GM12892 (cell line): ENCODE results near the gene SRMS.

Experiments used
- DNase-seq: peaks from one replicate; pipeline ENCODE4 v3.0.0; 2011; ENCODE audit not compliant: insufficient read length
- FAIRE-seq: peaks from 2 replicates; lab custom pipeline; 2011; peaks lifted over from hg19 to GRCh38; lab: Jason Lieb, UNC
- POLR2A ChIP-seq: IDR thresholded peaks from 2 replicates; pipeline ENCODE4 v1.6.1; 2011; ENCODE audit warnings: low read depth, low read length, control low read depth
- POLR2AphosphoS5 ChIP-seq: IDR thresholded peaks from 2 replicates; pipeline ENCODE4 v1.6.1; 2011; ENCODE audit warnings: low read depth, low read length, control low read depth
- TAF1 ChIP-seq: IDR thresholded peaks from 2 replicates; pipeline ENCODE4 v1.6.1; 2011; ENCODE audit warnings: low read depth, mild to moderate bottlenecking, control low read depth, low read length, borderline replicate concordance

The SRMS gene

DNA sequence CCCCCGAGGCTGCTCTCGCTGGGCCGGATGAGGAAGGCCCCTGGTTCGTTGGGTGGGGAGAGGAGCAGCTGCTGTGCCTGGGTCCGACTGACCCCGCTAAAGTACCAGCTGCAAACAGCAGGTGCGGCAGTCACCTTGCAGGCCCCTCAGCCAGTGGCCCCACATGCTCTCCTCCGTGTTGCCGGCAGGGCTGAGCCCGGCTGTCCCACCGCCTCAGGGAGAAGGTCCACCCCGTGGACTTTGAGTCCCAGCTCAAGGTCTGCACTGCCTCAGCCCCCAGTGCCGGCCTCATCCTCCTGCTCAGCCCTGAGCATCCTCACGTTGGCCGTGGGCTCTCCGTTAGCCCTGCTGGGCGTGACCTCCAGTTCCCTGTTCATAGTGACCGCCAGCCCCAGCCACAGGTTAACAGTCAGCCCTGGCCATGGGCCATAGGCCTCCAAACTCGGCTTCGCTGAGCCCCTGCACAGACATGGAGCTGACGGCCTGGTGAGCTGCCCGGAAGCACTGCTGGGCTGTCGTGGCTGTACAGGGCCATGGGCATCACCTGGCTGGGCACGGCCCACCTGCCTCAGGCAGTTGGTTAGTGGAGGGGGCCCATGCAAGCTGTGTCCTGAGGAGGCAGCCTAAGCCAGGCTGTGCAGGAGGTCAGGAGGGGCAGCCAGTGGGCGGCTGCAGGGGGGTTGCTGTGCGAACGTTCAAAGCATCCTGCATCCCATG is 3.1 kb downstream of the SRMS start:
- TF ChIP-seq POLR2A (no peak), TAF1 (no peak), POLR2AphosphoS5 (no peak)
- DNase-seq (no peak), FAIRE-seq (no peak)

DNA sequence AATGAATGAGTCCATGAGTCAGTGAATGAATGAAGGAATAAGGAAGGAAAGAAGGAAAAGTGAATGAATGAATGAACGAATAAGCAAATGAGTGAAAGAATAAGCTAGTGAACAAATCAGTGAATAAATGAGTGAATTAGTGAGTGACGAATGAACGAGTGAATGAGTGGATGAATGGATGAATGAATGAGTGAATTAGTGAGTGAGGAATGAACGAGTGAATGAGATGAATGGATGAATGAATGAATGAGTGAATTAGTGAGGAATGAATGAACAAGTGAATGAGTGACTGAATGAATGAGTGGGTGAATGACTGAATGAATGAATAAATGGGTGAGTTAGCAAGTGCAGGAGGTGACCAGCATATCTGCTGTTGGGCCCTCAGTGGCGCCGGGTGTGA is 3.8 kb downstream of the SRMS start:
- TF ChIP-seq POLR2AphosphoS5 (no peak), POLR2A (no peak), TAF1 (no peak)
- DNase-seq (no peak), FAIRE-seq (no peak)

DNA sequence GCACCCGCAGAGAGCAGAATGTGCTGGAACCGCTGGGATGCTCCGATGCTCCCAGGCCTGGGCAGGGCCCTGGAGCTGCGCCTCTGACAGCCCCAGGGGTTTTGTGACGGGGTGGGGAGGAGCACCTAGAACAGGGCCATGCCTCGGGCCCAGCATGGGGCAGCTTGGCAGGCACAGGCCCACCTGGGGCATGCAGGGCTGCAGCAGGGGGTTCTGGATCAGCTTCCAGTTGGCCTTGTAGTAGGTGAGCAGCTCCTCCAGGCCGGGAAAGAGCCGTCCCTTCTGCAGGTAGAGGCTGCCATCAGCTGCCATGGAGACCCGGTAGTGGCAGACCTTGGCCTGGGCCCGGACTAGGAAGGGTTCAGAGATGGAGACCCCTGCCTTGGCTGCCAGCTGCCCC is 4.4 kb downstream of the SRMS start:
- DNase-seq (no peak), FAIRE-seq (no peak)
- TF ChIP-seq POLR2AphosphoS5 (no peak), TAF1 (no peak), POLR2A (no peak)

DNA sequence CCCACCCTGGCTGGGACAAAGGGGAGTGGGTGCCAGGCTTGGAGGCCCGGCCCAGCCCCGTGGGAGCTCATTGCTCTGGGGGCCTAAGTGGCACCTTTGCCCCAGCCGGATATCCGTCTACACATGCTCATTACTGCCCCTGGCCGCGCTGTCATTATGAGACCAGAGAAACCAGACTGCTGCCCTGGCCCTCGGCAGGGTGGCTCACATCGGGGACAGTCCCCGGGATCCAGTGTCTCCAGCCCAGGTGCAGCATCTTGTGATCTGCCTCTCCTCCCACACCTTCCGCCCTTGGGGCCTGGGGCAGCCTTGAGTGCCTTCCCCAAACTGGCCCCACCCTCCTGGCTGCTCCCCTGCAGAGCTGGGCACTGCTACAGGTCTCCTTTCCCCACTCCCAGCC is 4.9 kb downstream of the SRMS start:
- FAIRE-seq (peak; percentile 92), DNase-seq (peak; percentile 94)
- TF ChIP-seq POLR2AphosphoS5 (no peak), POLR2A (no peak), TAF1 (no peak)

DNA sequence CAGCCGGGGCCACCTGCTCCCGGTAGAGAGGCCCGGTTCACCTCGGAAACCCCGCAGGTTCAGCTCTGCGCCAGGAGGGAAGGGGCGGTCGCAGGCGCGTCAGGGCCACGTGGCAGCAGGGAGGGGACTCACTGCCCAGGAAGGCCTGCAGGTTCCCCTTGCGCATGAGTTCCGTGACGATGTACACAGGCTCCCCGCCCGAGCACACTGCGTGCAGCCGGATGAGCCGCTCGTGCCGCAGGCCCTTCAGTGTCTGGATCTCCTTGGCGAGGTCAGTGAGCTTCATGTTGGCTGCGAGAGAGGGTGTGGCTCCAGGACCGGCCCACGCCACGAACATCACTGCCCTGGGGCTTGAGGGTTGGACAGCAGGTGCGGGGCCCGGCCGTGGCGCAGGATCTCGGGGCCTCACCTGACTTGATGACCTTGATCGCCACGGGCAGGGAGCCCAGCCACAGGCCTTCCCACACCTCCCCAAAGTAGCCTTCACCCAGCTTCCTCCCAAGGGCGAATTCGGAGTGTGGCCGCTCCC is 5.5 kb downstream of the SRMS start:
- no peak for DNase-seq
- FAIRE-seq, result no peak

DNA sequence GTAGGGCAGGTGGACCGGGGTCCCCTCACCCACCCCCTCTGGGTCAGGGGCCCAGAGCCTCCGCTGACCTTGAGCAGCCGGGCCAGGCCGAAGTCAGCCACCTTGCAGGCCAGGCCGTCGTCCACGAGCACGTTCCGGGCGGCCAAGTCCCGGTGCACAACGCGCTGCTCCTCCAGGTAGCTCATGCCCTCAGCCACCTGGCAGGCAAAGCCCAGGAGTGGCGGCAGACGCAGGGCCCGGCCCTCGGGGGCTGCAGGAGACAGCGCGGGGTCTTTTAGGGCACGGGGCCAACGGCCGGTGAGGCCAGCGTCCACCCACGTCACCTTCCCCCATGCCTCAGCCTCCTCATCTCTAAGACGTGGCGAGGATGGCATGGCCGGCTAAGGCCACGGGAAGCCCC is 6.2 kb downstream of the SRMS start:
- no peak for DNase-seq
- no peak for TF ChIP-seq POLR2AphosphoS5
- TF ChIP-seq TAF1, result no peak
- TF ChIP-seq POLR2A, result no peak
- FAIRE-seq, result no peak

More for the DNA sequence above, 5.5 kb downstream of the SRMS start:
- TF ChIP-seq POLR2AphosphoS5, result no peak
- TF ChIP-seq POLR2A, result no peak
- no peak for TF ChIP-seq TAF1

DNA sequence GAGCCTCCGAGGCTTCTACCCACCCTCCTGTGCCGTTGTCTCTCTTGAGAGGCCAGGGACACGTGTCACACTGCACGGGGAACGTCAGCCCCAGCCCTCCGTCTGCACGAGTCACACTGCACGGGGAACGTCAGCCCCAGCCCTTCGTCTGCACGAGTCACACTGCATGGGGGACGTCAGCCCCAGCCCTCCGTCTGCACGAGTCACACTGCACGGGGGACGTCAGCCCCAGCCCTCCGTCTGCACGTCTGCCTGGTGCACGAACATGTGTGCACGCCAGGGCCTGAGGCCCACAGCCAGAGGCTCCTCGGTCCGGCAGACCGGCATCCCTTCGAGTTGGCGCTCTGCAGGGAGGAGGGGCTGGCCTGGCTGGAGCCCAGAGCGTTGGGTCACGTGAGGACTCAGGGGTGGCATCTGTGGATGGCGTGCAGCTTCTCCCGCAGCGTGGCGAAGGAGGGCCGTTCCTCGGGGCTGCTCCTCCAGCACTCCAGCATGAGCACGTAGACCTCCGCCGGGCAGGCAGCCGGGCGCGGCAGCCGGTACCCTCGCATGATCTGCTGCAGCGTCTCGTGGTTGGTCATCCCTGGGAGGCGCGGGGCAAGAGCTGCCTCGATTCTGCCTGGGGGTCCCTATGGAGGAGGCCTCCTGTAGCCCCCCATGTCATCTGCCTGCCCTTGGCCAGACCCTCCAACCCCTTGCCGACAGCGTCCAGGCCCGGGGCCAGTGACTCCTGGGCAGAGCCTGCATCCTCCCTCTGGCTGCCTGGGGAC is 6.9 kb downstream of the SRMS start:
- TF ChIP-seq POLR2AphosphoS5 (no peak), POLR2A (no peak), TAF1 (no peak)
- FAIRE-seq (no peak), DNase-seq (no peak)

DNA sequence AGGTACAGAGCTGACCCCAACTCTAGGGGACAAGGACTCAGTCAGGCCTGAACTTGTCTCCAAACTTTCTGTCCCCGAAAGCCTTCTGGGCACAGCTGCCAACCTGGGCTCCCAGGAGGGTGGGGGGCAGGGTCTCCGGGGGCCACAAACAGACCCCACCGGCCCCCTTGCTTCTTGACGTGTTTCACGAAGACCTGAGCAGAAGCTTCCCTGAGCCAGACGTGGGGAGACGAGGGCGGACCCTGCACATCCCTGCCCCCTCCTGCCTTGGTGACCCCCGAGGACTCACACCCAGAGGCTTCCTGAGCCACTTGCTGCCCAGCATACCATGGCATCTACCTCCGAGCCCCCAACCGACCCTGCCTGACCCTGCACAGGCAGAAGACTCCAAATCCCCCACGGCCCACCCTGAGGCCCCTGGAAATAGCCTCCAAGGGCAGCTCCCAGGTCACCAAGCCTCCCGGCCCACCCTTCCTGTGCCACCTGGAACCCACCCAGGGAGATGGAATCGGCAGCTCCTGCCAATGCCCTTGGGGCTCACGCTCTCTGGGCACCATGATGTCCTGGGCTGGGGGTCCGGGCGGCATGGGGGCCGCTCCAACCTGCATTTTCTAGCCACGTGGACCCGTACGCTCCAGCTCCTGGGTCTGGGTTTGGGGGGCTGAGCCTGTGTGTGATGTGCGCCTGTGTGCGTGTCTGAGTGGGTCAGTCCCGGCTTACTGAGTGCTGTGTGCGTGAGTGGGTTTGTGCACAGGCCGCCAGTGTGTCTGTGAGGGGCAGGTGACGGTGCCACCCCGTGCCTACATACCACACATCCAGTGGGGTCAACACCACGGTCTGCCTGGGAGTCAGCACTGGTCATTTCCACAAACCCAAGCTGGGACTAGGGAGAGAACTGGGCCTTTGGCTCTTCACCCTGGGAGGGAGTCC is 7.8 kb downstream of the SRMS start:
- no peak for TF ChIP-seq POLR2AphosphoS5
- no peak for TF ChIP-seq TAF1
- TF ChIP-seq POLR2A, result no peak
- DNase-seq (no peak), FAIRE-seq (no peak)

DNA sequence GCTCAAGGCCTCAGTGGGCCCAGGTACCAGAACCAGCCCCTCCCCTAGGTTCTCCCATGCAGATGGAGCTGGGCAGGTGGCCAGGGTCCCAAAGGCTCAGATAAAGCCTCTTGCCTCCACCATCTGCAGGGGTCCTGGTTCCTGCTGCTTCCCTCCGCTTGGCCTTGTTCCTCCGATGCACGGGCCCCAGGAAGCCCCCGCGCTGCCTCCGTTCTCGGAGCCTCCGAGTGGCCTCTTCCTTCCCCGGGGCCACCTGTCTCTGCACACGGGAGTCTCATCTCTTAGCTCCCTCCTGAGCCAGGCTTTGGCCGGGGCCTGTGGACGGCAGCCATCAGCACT is 8.5 kb downstream of the SRMS start:
- no peak for DNase-seq
- TF ChIP-seq TAF1 (no peak), POLR2AphosphoS5 (no peak), POLR2A (no peak)
- FAIRE-seq, result no peak

DNA sequence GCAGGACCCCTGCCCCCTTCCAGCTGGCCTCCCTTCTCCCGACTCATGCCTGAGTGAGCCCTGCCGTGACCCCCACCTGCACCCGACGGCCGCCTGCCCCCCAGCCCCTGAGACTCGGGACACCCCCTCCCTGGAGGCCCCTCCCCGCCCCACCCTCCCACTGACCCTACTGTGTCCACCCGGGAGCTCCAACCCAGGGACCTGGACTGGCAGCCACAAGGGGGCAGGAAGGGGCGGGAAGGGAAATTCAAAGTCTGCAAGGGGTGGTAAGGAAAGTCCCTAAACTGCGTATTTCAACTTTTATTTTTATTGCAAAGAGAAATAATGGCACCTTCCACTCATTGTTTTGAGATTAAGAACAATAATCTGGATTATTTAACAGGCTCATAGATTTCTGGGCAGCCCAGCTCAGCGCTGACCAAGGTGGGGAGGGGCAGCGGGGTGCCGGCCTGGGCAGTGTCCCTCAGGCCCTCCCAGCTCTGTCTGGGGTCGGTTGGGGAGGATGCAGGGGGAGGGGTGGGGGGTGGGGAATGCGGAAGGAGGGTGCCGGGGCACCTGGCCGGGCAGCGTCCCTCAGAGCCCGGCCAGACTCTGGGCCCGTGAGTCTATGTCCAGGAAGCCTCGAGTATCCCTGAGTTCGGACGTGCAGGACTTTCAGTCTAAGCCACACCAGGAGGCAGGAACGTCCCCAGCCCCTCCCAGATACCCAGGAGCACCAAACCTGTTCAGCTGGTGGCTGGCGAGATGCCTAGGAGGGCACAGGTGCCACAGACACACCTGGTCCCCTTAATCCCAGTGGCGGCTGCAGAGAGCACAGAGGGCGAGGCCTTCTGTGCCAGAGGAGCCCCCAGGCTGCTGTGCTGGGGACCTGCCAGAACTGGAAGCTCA is 9.1 kb downstream of the SRMS start:
- no peak for DNase-seq
- TF ChIP-seq TAF1, result no peak
- no peak for TF ChIP-seq POLR2AphosphoS5
- no peak for TF ChIP-seq POLR2A
- FAIRE-seq, result no peak

DNA sequence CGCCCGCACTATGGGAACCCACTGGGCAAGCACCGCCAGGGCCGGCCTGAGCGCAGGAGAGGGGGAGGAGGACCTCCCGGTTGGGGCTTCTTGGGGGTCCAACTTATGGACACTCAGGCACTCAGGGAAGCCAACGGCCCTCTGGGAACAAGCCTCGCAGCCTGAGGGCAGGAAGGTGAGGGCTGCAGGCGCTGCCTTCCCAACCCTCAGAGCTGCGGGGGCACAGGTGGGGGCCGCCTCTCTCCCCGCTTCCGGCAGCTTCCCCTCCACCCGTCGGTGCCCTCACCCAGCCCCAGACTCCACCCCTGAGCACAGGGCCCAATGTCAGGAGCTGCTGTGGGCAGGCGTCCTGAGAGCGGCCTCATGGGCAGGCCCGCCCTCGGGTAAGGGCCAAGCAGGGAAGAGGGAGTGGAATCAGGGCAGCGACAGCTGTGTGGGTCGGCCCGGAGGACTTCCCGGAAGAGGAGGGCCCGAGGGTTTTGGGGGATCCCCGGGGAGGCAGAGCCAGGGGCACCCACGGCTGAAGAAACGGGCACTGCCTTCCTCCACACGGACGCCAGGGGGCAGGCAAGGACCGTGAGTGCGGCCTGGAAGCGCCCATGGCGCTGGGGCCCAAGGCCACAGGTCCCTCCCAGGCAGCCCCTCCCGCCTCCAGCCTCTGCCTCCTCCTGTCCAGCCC is 9.9 kb downstream of the SRMS start:
- peak; percentile 63; the same call in 1 of the 2 replicates for TF ChIP-seq POLR2A
- 0 out of 2 replicates have a peak, but pooled peaks have one; percentile 38 for TF ChIP-seq TAF1
- TF ChIP-seq POLR2AphosphoS5, result peak; percentile 44; the same call in 1 of the 2 replicates
- FAIRE-seq, result peak; percentile 100

DNA sequence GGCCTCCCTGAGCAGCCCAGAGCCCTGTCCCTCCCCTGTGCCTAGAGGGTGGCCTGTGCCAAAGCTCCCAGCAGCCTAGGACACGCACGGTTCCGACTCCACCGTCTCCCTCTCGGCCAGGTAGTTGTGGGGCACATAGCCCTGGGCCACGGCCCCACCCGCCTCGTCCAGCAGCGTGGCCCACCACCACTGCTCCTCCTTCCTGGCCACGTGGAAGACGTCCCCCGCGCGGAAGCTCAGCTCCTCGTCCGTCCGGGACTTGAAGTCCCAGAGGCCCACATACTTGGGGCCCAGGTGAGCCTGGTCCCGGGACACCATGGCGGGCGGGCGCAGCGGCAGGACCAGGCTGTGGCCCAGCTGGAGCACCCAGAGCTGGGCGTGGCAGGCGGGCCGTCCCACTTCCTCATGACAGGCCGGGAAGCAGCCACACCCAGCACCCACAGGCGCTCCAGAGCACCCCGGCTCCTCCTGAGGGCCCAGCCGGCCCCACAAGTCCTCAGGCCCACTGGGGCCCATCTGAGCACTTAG is 10.5 kb downstream of the SRMS start, which contains the start of gene PTK6:
Gene PTK6 (minus strand): TSS at position 380 of the 528 bp plus-strand sequence. CDS start 62 bp downstream, at position 318.
- no peak for DNase-seq
- FAIRE-seq, result no peak
- no peak for TF ChIP-seq POLR2A
- no peak for TF ChIP-seq TAF1
- TF ChIP-seq POLR2AphosphoS5, result no peak

More for the DNA sequence above, 9.9 kb downstream of the SRMS start:
- peak; percentile 100 for DNase-seq
